ENCODE measurements around the gene NAGA.

The NAGA gene

DNA sequence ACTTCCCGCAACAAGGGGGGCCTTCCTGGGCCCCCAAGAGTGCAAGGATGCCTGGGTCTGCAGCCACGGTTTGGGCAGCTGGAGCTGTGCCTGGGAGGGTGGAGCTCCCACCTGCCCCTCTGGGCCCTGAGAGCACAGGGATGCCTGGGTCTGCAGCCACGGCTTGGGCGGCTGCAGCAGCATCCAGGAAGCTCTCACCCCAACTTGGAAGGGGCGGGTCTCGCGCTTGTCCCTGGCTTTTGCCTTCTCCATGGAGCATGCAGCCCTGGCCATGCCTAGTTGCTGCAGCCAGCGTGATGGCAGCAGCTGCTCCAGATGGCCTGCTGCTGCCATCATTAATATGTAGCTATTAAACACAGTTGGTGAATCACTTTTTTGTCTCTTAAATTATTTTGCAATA is 35.4 kb downstream of the NAGA start:
- no peak for DNase-seq

DNA sequence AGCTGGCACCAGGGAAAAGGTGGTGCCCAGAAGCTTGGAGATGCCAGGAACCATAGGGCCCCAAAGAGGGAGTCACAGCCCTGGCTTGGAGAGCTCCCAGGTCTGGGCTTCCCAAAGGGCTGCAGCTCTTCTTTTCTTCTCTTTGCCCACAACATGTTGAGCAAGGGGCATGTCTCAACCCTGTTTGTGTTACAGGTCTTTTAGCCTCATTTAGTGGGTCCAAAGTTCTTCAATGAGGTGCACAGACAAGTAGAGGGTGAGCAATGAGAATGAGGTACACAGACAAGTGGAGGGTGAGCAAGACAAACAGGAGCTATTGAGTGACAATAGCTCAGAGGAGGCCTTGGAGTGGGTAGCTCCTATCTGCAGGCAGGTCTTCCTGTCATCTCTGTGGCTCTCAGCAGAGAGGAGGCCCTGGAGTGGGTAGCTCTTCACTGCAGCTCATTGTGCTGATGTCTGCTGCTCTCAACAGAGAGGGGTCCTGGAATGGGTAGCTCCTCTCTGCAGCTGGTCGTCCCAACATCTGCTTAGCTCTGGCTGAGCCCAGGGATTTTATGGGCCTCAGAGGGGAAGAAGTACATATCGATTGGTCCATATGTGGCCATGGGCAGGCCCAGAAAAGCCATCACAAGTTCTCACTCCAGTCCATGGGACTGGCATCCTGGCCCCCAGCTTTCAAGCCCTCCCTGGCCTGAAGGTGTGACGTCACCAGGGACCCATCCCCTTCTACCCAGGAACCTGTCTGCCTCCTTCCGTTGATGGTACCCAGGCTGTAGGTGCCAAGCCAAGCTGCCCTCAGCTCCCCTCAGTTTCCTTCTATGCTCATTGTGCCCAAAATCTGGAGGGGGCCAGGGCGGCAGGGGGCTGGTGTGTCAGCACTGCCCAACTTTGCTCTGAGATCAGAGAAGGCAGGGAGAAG is 37.1 kb downstream of the NAGA start:
- DNase-seq, result no peak

DNA sequence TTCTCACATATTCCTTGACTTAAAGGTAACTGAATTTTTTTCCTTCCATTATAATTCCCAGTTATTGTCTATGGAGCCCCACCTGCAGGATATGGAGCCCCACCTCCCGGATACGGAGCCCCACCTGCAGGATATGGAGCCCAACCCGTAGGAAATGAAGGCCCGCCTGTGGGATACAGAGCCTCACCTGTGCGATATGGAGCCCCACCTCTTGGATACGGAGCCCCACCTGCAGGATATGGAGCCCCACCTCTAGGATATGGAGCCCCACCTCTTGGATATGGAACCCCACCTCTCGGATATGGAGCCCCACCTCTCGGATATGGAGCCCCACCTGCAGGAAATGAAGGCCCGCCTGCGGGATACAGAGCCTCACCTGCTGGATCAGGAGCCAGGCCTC is 43.9 kb downstream of the NAGA start:
- DNase-seq, result no peak

DNA sequence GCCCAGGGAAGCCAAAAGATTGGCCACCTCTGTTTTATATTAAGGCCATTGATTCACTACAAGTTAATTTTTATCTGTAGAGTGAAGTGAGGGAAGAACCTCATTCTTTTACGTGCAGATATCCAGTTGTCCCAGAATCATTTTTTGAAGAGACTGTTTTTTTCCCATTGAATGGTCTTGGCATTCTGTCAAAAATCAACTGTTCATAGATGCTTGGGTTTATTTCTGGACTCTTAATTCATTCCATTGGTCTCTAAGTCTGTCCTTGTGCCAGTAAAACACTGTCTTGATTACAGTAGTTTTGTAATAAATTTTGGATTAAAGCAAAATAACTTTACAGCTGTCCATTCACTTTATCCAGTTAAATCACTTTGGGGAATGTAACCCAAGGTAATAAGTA is 45.2 kb downstream of the NAGA start:
- no peak for DNase-seq

DNA sequence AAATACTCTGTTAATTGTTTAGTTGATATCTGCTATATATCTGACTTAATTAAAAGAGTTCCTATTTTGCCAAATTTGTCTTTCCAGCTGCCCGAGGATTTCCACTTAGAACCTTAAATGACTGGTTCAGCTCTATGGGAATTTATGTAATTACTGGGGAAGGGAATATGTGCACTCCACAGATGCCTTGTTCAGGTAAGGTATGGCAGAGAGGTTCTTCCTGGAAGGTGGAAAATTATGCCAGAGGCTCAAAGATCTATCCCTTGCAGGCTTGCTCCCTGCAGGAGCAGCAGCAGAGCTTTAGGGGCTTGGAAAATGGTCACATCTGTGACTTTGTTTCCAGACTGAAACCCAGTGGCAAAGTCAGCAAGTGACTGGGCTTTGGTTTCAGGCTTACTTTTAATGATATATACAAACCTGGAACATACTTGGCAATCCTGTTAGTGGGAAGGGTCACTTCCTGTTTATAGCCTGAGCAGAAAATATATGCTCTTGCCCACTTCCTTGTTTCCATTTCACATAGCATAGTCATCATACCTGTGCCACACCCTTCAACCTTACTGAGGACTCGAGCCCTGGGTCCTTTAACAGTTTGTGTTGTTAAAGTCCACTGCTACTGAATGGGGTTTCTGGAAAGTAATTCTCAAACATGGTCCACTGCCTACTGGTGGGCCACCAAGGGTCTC is 48.3 kb downstream of the NAGA start:
- no peak for DNase-seq

DNA sequence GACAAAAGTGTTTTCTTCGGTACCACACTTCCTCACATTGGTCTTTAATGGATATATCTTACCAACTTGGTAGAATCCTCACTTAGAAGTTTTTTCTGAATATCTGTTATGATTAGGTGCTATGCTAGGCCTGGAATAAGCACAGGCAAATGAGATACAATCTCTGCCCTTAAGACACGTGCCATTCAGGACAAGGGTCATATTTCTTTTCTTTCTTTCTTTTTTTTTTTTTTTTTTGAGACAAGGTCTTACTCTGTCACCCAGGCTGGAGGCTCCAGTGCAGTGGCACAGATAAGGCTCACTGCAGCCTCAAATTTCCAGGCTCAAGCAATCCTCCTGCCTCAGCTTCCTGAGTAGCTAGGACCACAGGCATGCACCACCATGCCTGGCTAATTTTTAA is 49.0 kb downstream of the NAGA start:
- no peak for DNase-seq

DNA sequence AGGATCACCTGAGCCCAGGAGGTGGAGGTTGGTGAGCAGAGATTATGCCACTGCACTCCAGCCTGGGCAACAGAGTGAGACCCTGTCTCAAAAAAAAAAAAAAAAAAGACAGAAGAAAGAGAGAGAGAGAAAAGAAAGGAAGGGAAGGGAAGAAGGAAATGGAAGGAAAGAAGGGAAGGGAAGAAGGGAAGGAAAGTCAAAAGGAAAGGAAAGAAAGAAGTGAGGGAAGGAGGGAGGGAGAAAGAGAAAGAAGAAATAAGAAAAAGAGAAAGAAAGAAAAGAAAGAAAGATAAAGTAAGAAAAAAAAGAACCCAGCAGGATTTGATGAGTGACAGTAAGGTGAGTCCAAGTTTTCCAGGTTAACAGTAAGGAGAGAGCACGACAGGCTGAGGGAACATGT is 52.4 kb downstream of the NAGA start:
- no peak for DNase-seq

DNA sequence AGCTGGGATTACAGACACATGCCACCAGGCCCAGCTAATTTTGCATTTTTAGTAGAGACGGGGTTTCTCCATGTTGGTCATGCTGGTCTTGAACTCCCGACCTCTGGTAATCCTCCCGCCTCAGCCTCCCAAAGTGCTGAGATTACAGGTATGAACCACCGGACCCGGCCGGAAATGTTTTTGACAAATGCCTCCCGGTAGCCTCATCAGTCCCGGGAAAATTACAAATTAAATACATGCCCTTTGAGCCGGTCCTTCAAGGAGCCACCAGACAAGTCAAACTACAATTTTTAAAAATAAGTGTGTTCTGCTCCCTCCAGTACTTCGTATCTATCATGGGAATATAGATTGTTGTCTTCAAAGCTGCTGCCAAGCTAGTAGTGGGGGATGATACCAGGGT is 54.5 kb downstream of the NAGA start:
- DNase-seq, result no peak

DNA sequence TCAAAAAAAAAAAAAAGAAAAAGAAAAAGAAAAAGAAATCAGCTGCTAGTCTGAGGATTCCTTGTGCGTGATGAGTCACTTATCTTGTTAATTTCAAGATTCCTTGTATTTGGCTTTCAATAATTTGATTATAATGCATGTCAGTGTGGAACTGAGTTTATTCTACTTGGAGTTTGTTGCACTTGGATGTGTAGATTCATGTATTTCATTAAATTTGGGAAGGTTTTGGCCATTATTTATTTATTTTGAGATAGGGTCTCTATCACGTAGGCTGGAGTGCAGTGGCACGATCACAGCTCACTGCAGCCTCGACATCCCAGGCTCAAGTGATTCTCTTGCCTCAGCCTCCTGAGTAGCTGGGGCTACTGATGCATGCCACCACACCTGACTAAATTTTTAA is 57.2 kb downstream of the NAGA start:
- no peak for DNase-seq

DNA sequence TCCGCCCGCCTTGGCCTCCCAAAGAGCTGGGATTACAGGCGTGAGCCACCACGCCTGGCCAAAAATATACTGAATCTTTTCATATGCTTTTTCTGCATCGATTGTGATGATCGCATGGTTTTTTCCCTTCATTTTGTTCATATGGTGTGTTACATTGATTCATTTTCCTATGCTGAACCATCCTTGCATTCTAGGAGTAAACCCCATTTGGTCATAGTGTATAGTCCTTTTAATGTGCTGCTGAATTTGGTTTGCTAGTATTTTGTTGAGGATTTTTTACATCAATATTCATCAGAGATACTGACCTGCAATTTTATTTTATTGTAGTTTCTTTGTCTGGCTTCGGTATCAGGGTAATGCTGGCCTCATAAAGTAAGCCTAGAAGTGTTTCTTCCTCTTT is 59.8 kb downstream of the NAGA start:
- no peak for DNase-seq
